ENCODE results near the gene DNAI2.

GRCh38 chr17:74230896-74231295, 43.1 kb upstream of the DNAI2 start:
- TF ChIP-seq POLR2A (IDR thresholded peaks at IDR 0.05), result no peak
- no peak for TF ChIP-seq CTCF (IDR thresholded peaks at IDR 0.05)
- TF ChIP-seq EP300 (IDR thresholded peaks at IDR 0.05), result no peak

All from upper lobe of left lung (tissue), 4 donors.